Coronary artery (tissue), 2 donors: ENCODE results near the gene NDOR1.
A peak's percentile ranks its signal among the peaks of the same experiment; 100 is the strongest.

ENCODE experiments used
- DNase-seq: peaks from one replicate; pipeline ENCODE4 v3.0.0-alpha.2; 2017; ENCODE audit warnings: low spot score
- H3K27ac ChIP-seq, 2 donors: fragments of 200-600 bp; sonication (generic); one replicate each; pipeline ENCODE4 v1.5.1; 2016 to 2019
- H3K4me3 ChIP-seq: fragments of 200-600 bp; sonication (generic); 2 replicates; pipeline ENCODE4 v1.5.1; 2016; ENCODE audit warnings: mild to moderate bottlenecking, moderate library complexity
- CTCF ChIP-seq: fragments of 200-600 bp; sonication (generic); IDR thresholded peaks from one replicate; pipeline ENCODE4 v1.5.1; 2019; ENCODE audit warnings: antibody characterized with exemption

The NDOR1 gene

GRCh38 chr9:137233143-137233980, 27.9 kb downstream of the NDOR1 start:
- DNase-seq, result no peak
- H3K4me3 ChIP-seq, result no peak overlapping the region
- no peak overlapping the region for H3K27ac ChIP-seq
- TF ChIP-seq CTCF, result no peak

GRCh38 chr9:137234055-137234697, 28.7 kb downstream of the NDOR1 start:
- no peak overlapping the region for H3K27ac ChIP-seq
- H3K4me3 ChIP-seq, result no peak overlapping the region
- no peak for TF ChIP-seq CTCF
- no peak for DNase-seq

- no peak for TF ChIP-seq CTCF
- H3K4me3 ChIP-seq, result no peak overlapping the region
- DNase-seq, result no peak
- H3K27ac ChIP-seq, result no peak overlapping the region
Observed at GRCh38 chr9:137234758-137235423, 29.4 kb downstream of the NDOR1 start.

GRCh38 chr9:137235424-137236237, 30.1 kb downstream of the NDOR1 start:
- H3K27ac ChIP-seq, result no peak overlapping the region
- no peak for TF ChIP-seq CTCF
- H3K4me3 ChIP-seq, result peak overlapping the region; percentile 51
- DNase-seq, result no peak

- TF ChIP-seq CTCF, result peak; percentile 99
- peak; percentile 86 for DNase-seq
- Histone ChIP-seq H3K27ac (no peak overlapping the region), H3K4me3 (peak overlapping the region; percentile 51)
Observed at GRCh38 chr9:137236238-137236935, 30.9 kb downstream of the NDOR1 start.

- no peak for DNase-seq
- H3K4me3 ChIP-seq, result peak overlapping the region; percentile 51
- H3K27ac ChIP-seq, result no peak overlapping the region
- TF ChIP-seq CTCF, result no peak
Observed at GRCh38 chr9:137236936-137237421, 31.5 kb downstream of the NDOR1 start.
